ENCODE measurements around the gene GULP1. TPM values are rescaled to one million over a fixed set of nuclear protein-coding genes. Genes with fewer than 3 reads are reported as not detected.

GULP1 gene
- total and polyA plus RNA-seq, 2 of the 4 experiments (the other 2 are of a cell fraction), result 24.4 to 40.1 TPM

DNA sequence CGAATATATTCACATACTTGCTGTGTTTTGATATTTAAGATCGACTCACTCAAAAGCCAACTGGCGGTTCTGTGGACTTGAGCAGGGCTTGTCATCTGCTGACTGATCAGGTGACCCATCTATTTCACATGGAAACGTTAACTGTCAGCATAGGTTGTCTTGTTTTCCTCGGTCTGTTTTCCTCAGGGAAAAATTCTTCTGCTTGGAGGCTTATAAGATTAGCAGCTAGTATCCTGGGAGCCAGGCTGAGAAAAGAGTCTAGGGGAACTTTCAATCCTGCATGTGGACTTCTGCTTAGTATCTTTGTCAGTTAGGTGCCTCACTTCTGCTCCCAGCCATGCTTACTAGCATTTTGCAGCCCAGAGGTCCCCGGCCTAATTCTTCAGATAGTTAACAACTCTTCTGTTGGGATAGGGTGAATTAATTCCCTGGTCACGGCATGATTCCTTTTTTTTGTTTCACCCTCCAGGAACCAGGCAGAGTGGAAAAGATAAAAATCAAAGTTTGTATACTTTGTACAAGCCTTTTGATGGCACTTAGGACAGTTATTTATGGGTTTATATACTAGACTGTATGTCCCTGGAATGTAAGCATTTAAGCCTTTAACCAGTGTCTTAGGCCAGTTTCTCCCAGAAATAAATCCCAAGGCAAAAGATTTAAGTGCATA lies 226.0 kb downstream of the GULP1 start:
- BruUV-seq (replicated peaks), result no TSS peak
- intact Hi-C loops (cut with micrococcal nuclease), result loop anchor here (10.0 kb wide), 1 partner anchor 1653 kb away; no protein-coding TSS in a partner anchor
- no peak overlapping the region; the same call in 1 of the 2 replicates for H3K18ac ChIP-seq (ENCODE audit: low read depth, low read length)
- DNase-seq (no peak), ATAC-seq (ENCODE audit: low read depth) (no peak)
- POLR2A ChIA-PET (ENCODE audit: unreplicated experiment), result no interaction called here
- H3K9me1 ChIP-seq (ENCODE audit: insufficient read depth, low read length), result 0 out of 2 replicates have a peak, but pooled peaks cover 7% of the 10 kb centered on the region
- in situ Hi-C loops (cut with MboI; ENCODE audit: low sequenced_read_pairs), result no loop called here
- H3K27me3 ChIP-seq (ENCODE audit: control insufficient read depth, insufficient read depth, low read length), result no peaks in the 10 kb centered on the region
- no peak overlapping the region for H4K5ac ChIP-seq (ENCODE audit: low read depth, low read length)
- peak overlapping the region; percentile 19; the same call in 1 of the 2 replicates for H3K4ac ChIP-seq (ENCODE audit: low read depth, low read length)
- H2AFZ ChIP-seq (replicated peaks; ENCODE audit: low read length, poor library complexity), result peak overlapping the region; percentile 67
- peak overlapping the region; percentile 71 for H2BK5ac ChIP-seq (ENCODE audit: low read depth, low read length, poor library complexity, severe bottlenecking)
- peaks cover 5 to 26% of the 10 kb centered on the region in 2 experiments; a peak in 2 of 4 replicates for H3K79me1 ChIP-seq (ENCODE audit: low read depth in 1 of 2, low read length in 2 of 2)
- peak overlapping the region; percentile 55; the same call in 1 of the 2 replicates for H3K14ac ChIP-seq (replicated peaks; ENCODE audit: low read depth, low read length)
- H3K56ac ChIP-seq (ENCODE audit: extremely low read depth, insufficient read depth, low read length), result 0 out of 2 replicates have a peak overlapping the region, but pooled peaks have one; percentile 3
- no peak overlapping the region for H3K4me2 ChIP-seq (ENCODE audit: low read depth, low read length)
- peak overlapping the region; percentile 75 for H2AK5ac ChIP-seq (ENCODE audit: low read depth, low read length)
- peak overlapping the region; percentile 61 for H2BK20ac ChIP-seq (ENCODE audit: low read depth, low read length)
- no peaks in the 10 kb centered on the region for H3K36me3 ChIP-seq (ENCODE audit: control insufficient read depth, insufficient read depth, low read length)
- H2AK9ac ChIP-seq (replicated peaks; ENCODE audit: low read depth, low read length, poor library complexity), result peak overlapping the region; percentile 44
- H4K8ac ChIP-seq (ENCODE audit: low read depth in 2 of 2, low read length in 2 of 2), result peak overlapping the region in 1 of 2 experiments; percentile 63; a peak in 1 of 4 replicates
- no peak overlapping the region; the same call in 2 of the 3 replicates for H2BK15ac ChIP-seq (ENCODE audit: low read depth, low read length)
- no peak overlapping the region for H3K23ac ChIP-seq (ENCODE audit: low read depth, low read length)
- CTCF ChIA-PET, result interaction anchor here (0.5 kb wide), 1 partner anchor 936 kb away, joined by 3 read pairs; no protein-coding TSS in a partner anchor
- peak overlapping the region; percentile 39; the same call in 1 of the 2 replicates for H2BK120ac ChIP-seq (ENCODE audit: low read depth, low read length)
- no peaks in the 10 kb centered on the region for H3K9me3 ChIP-seq (ENCODE audit: control insufficient read depth, insufficient read depth, low read length)
- H3K4me3 ChIP-seq (ENCODE audit: insufficient read depth, low read depth, low read length), result no peak overlapping the region
- peaks cover 9% of the 10 kb centered on the region; the same call in 1 of the 2 replicates for H3K4me1 ChIP-seq (ENCODE audit: control insufficient read depth, insufficient read depth, low read length)
- no peak overlapping the region for H3K9ac ChIP-seq (ENCODE audit: low read depth, low read length)
- dilution Hi-C loops (cut with HindIII; ENCODE audit: low sequenced_read_pairs, unreplicated experiment), result no loop called here
- 80% methylated on average over 1 of the region's 7 CpGs; no CpG with 5 or more reads in 1 of the 2 experiments for WGBS, 2 experiments (ENCODE audit: extremely low coverage in 2 of 2, insufficient read length in 1 of 2)
- H3K27ac ChIP-seq (ENCODE audit: insufficient read depth, low read length), result no peak overlapping the region
- H4K20me1 ChIP-seq (ENCODE audit: insufficient read depth, low read length), result no peaks in the 10 kb centered on the region
- H4K91ac ChIP-seq (ENCODE audit: insufficient read depth, low read depth, low read length), result peak overlapping the region; percentile 52
- TF ChIP-seq RCOR1 (IDR thresholded peaks at IDR 0.05; ENCODE audit: insufficient replicate concordance, low read length) (no peak), MAZ (IDR thresholded peaks at IDR 0.05; ENCODE audit: borderline replicate concordance, low read depth, low read length) (no peak), SMC3 (IDR thresholded peaks at IDR 0.05; ENCODE audit: low read depth, low read length) (no peak), FOS (IDR thresholded peaks at IDR 0.05; ENCODE audit: low read depth, low read length) (no peak), NFE2L2 (IDR thresholded peaks at IDR 0.05; ENCODE audit: low read depth, low read length) (no peak), RAD21 (IDR thresholded peaks at IDR 0.05; ENCODE audit: low read length) (no peak), MAFK (IDR thresholded peaks at IDR 0.05; ENCODE audit: low read depth, low read length) (no peak), CEBPB (IDR thresholded peaks at IDR 0.05; ENCODE audit: low read depth, low read length) (no peak), BHLHE40 (IDR thresholded peaks at IDR 0.05; ENCODE audit: low read depth, low read length) (no peak), POLR2A (IDR thresholded peaks at IDR 0.05; ENCODE audit: low read depth, low read length) (no peak), CHD1 (IDR thresholded peaks at IDR 0.05; ENCODE audit: low read depth, low read length) (no peak)
- TF ChIP-seq, protein P1, sequence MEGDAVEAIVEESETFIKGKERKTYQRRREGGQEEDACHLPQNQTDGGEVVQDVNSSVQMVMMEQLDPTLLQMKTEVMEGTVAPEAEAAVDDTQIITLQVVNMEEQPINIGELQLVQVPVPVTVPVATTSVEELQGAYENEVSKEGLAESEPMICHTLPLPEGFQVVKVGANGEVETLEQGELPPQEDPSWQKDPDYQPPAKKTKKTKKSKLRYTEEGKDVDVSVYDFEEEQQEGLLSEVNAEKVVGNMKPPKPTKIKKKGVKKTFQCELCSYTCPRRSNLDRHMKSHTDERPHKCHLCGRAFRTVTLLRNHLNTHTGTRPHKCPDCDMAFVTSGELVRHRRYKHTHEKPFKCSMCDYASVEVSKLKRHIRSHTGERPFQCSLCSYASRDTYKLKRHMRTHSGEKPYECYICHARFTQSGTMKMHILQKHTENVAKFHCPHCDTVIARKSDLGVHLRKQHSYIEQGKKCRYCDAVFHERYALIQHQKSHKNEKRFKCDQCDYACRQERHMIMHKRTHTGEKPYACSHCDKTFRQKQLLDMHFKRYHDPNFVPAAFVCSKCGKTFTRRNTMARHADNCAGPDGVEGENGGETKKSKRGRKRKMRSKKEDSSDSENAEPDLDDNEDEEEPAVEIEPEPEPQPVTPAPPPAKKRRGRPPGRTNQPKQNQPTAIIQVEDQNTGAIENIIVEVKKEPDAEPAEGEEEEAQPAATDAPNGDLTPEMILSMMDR (conservative IDR thresholded peaks at IDR 0.05; ENCODE audit: low read depth, low read length), result no peak
- TF ChIP-seq, protein P2, sequence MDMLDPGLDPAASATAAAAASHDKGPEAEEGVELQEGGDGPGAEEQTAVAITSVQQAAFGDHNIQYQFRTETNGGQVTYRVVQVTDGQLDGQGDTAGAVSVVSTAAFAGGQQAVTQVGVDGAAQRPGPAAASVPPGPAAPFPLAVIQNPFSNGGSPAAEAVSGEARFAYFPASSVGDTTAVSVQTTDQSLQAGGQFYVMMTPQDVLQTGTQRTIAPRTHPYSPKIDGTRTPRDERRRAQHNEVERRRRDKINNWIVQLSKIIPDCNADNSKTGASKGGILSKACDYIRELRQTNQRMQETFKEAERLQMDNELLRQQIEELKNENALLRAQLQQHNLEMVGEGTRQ (IDR thresholded peaks at IDR 0.05; ENCODE audit: low read depth, low read length), result no peak
- TF ChIP-seq, protein P3, sequence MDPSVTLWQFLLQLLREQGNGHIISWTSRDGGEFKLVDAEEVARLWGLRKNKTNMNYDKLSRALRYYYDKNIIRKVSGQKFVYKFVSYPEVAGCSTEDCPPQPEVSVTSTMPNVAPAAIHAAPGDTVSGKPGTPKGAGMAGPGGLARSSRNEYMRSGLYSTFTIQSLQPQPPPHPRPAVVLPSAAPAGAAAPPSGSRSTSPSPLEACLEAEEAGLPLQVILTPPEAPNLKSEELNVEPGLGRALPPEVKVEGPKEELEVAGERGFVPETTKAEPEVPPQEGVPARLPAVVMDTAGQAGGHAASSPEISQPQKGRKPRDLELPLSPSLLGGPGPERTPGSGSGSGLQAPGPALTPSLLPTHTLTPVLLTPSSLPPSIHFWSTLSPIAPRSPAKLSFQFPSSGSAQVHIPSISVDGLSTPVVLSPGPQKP (IDR thresholded peaks at IDR 0.05; ENCODE audit: borderline replicate concordance, low read depth, low read length), result no peak
